ENCODE measurements around the gene MAP10.

GRCh38 chr1:232813097-232813496 lies 7.9 kb downstream of the MAP10 start:
- TF ChIP-seq CTCF (IDR thresholded peaks at IDR 0.05; ENCODE audit: borderline replicate concordance, extremely low read depth, low read length, poor library complexity, severe bottlenecking): no peak
- no peak for TF ChIP-seq EZH2 (IDR thresholded peaks at IDR 0.05; ENCODE audit: borderline replicate concordance, low read depth, low read length, severe bottlenecking)

Measured in DND-41 (cell line).